T-cell (primary cell): ENCODE data around the gene ARPP21. TPM values are rescaled to one million over a fixed set of nuclear protein-coding genes. Genes with fewer than 3 reads are reported as not detected.
A peak's percentile ranks its signal among the peaks of the same experiment; 100 is the strongest.

ENCODE experiments used
- ATAC-seq, 4 experiments: fragments of 200-7000 bp in 3 of 4; fragments of 150-1000 bp in 1 of 4; cut with Tn5 transposase; replicated peaks in 1 of 4; 1 replicate in 3 of 4; 2 replicates in 1 of 4; pipeline ENCODE4 v1.10.0; 2021; ENCODE audit warnings: moderate library complexity in 3 of 4, mild to moderate bottlenecking in 2 of 4, moderate number of reproducible peaks in 1 of 4
- CTCF ChIA-PET, 2 donors: fragments of 300-600 bp; sonication (Branson Sonifier 250); formaldehyde crosslinking; loops; one replicate each; lab custom pipeline; 2022; ENCODE audit warnings: antibody characterized with exemption in 2 of 2; lab: Charles Lee
- POLR2A ChIA-PET, 2 donors: fragments of 300-600 bp; sonication (Branson Sonifier 250); formaldehyde crosslinking; loops; one replicate each; lab custom pipeline; 2022; ENCODE audit warnings: antibody characterized with exemption in 2 of 2; lab: Charles Lee
- DNase-seq, 35 experiments: peaks; one replicate each; pipeline versions ENCODE4 v3.0.0 to v3.0.0-alpha.2; 2013 to 2023
- H3K27ac ChIP-seq: one replicate; pipeline ENCODE4 v1.5.1; 2013; ENCODE audit warnings: low read length
- H3K27me3 ChIP-seq, 2 experiments: replicated peaks in 1 of 2; 1 replicate in 1 of 2; 2 replicates in 1 of 2; pipeline versions ENCODE4 v1.6.1 to v1.7.0; 2013; ENCODE audit warnings: low read length in 1 of 2, mixed read lengths in 1 of 2; ENCODE audit not compliant: control insufficient read depth in 2 of 2, insufficient read depth in 2 of 2; ENCODE audit errors: extremely low read depth in 1 of 2
- H3K36me3 ChIP-seq, 2 donors: 1 replicate in 1 of 2; 2 replicates in 1 of 2; pipeline versions ENCODE4 v1.6.1 to v1.7.0; 2013; ENCODE audit warnings: low read length in 1 of 2; ENCODE audit not compliant: control insufficient read depth in 2 of 2, insufficient read depth in 1 of 2; ENCODE audit errors: extremely low read depth in 1 of 2
- H3K4me1 ChIP-seq, 2 experiments: 1 replicate in 1 of 2; 2 replicates in 1 of 2; pipeline versions ENCODE4 v1.6.1 to v1.7.0; 2013; ENCODE audit warnings: low read length in 2 of 2, mixed read lengths in 1 of 2; ENCODE audit not compliant: insufficient read depth in 2 of 2, control insufficient read depth in 1 of 2; ENCODE audit errors: extremely low read depth in 1 of 2
- H3K4me3 ChIP-seq, 2 donors: 1 replicate in 1 of 2; 2 replicates in 1 of 2; pipeline versions ENCODE4 v1.5.1 to v1.7.0; 2013; ENCODE audit warnings: mild to moderate bottlenecking in 2 of 2, low read length in 1 of 2, moderate library complexity in 1 of 2; ENCODE audit not compliant: control insufficient read depth in 1 of 2; ENCODE audit errors: extremely low read depth in 1 of 2
- H3K9me3 ChIP-seq: 2 replicates; pipeline ENCODE4 v1.7.0; 2013
- H3K27ac Mint-ChIP-seq, 2 donors: one replicate each; pipeline ENCODE4 v1.8.0; 2020 to 2021; ENCODE audit warnings: mild to moderate bottlenecking in 2 of 2, mixed read lengths in 2 of 2
- H3K27me3 Mint-ChIP-seq, 2 donors: one replicate each; pipeline ENCODE4 v1.8.0; 2021 to 2022; ENCODE audit warnings: mixed read lengths in 2 of 2
- H3K36me3 Mint-ChIP-seq: one replicate; pipeline ENCODE4 v1.8.0; 2021; ENCODE audit warnings: mixed read lengths
- H3K4me1 Mint-ChIP-seq, 3 donors: one replicate each; pipeline ENCODE4 v1.8.0; 2020 to 2022; ENCODE audit warnings: mixed read lengths in 3 of 3, mild to moderate bottlenecking in 1 of 3
- H3K4me3 Mint-ChIP-seq, 3 donors: one replicate each; pipeline ENCODE4 v1.8.0; 2020 to 2022; ENCODE audit warnings: mild to moderate bottlenecking in 3 of 3, mixed read lengths in 3 of 3, moderate library complexity in 3 of 3
- H3K9me3 Mint-ChIP-seq, 3 donors: one replicate each; pipeline ENCODE4 v1.8.0; 2020 to 2022; ENCODE audit warnings: mixed read lengths in 3 of 3
- WGBS: methylation state at CpG from one replicate; pipeline ENCODE4 v1.1.5; 2013; ENCODE audit warnings: missing lambda C conversion rate; ENCODE audit not compliant: insufficient coverage; 5-methylcytosine and 5-hydroxymethylcytosine counted together
- total RNA-seq, 35 experiments: library from RNA in 6 of 35; stranded (reverse) in 6 of 35; fragments of 120-200 nt in 1 of 35; gene quantifications; one replicate each; pipeline versions ENCODE4 v1.2.1 to v1.2.4 and lab custom pipeline; 2013 to 2026

The ARPP21 gene
- total RNA-seq (not detected), total RNA-seq (lab: John Stamatoyannopoulos, UW) (0 to 0.43 (median 0) reads per million in 29 experiments)
- total RNA-seq (2013): 0.11 TPM

- Histone ChIP-seq H3K27me3 (peaks cover 0 to 16% of the 10 kb centered on the region in 2 experiments), H3K27ac (no peak within 1 kb of the TSS), H3K4me3 (peak within 1 kb of the TSS; percentile 24 to 95), H3K4me1 (peaks cover 8 to 12% of the 10 kb centered on the region in 2 experiments), H3K36me3 (no peaks in the 10 kb centered on the region), H3K9me3 (no peaks in the 10 kb centered on the region)
- Mint-ChIP-seq H3K27ac (no peak within 1 kb of the TSS), H3K9me3 (no peaks in the 10 kb centered on the region), H3K4me1 (peaks cover 4 to 20% (median 6%) of the 10 kb centered on the region in 3 donors), H3K27me3 (peaks cover 28 to 33% of the 10 kb centered on the region in 2 donors), H3K4me3 (peak within 1 kb of the TSS; percentile 43 to 80 (median 67)), H3K36me3 (no peaks in the 10 kb centered on the region)
- CTCF ChIA-PET: no interaction called here
- WGBS: 4% methylated on average over 70 of the region's 83 CpGs
- peak in 2 of 4 experiments; percentile 26 to 36 for ATAC-seq
- peak in 1 of 35 experiments; percentile 1 for DNase-seq
- POLR2A ChIA-PET: no interaction called here
Measured at GRCh38 chr3:35639254-35640186, at the start of gene ARPP21. Gene ARPP21, plus strand, starts transcription at chr3:35639525. Its CDS starts 42,227 bp downstream, at chr3:35681752.

GRCh38 chr3:35592589-35593295 is 46.6 kb upstream of the ARPP21 start:
- H3K27me3 ChIP-seq: no peaks in the 10 kb centered on the region
- Mint-ChIP-seq H3K36me3 (no peaks in the 10 kb centered on the region), H3K27ac (no peak overlapping the region), H3K4me3 (no peak overlapping the region), H3K9me3 (peaks cover 0 to 12% (median 10%) of the 10 kb centered on the region in 3 donors), H3K4me1 (no peaks in the 10 kb centered on the region), H3K27me3 (no peaks in the 10 kb centered on the region)
- ChIA-PET POLR2A (interaction anchor here in 1 of 2 donors (0.6 kb wide), 1 partner anchor 213 kb away, joined by 3 read pairs; no protein-coding TSS in a partner anchor), CTCF (no interaction called here)
- no peak for DNase-seq
- no peak for ATAC-seq
- no peaks in the 10 kb centered on the region for H3K36me3 ChIP-seq
- H3K9me3 ChIP-seq: no peaks in the 10 kb centered on the region
- no peak overlapping the region for H3K27ac ChIP-seq
- H3K4me1 ChIP-seq: no peaks in the 10 kb centered on the region
- 80% methylated on average over 1 of the region's 5 CpGs for WGBS
- no peak overlapping the region for H3K4me3 ChIP-seq

- CTCF ChIA-PET: no interaction called here
Measured at GRCh38 chr3:35594739-35595138, 44.6 kb upstream of the ARPP21 start.

GRCh38 chr3:35596335-35596995 is 42.9 kb upstream of the ARPP21 start:
- Mint-ChIP-seq H3K36me3 (no peaks in the 10 kb centered on the region), H3K4me1 (no peaks in the 10 kb centered on the region), H3K4me3 (no peak overlapping the region), H3K9me3 (peaks cover 0 to 20% (median 7%) of the 10 kb centered on the region in 3 donors), H3K27me3 (no peaks in the 10 kb centered on the region), H3K27ac (no peak overlapping the region)
- Histone ChIP-seq H3K36me3 (no peaks in the 10 kb centered on the region), H3K4me3 (no peak overlapping the region), H3K9me3 (no peaks in the 10 kb centered on the region), H3K27me3 (no peaks in the 10 kb centered on the region), H3K4me1 (no peaks in the 10 kb centered on the region), H3K27ac (no peak overlapping the region)
- no CpG with 5 or more reads among the region's 3 CpGs for WGBS
- POLR2A ChIA-PET: no interaction called here
- no peak for DNase-seq
- CTCF ChIA-PET: no interaction called here
- no peak for ATAC-seq

More at GRCh38 chr3:35594739-35595138, 44.6 kb upstream of the ARPP21 start:
- H3K27ac ChIP-seq: no peak overlapping the region
- POLR2A ChIA-PET: interaction anchor here in 1 of 2 donors (0.6 kb wide), 1 partner anchor 9 kb away, joined by 6 read pairs; no protein-coding TSS in a partner anchor
- no peaks in the 10 kb centered on the region for H3K4me1 Mint-ChIP-seq
- no peak overlapping the region for H3K4me3 Mint-ChIP-seq
- H3K4me3 ChIP-seq: no peak overlapping the region
- no peaks in the 10 kb centered on the region for H3K27me3 Mint-ChIP-seq
- H3K36me3 Mint-ChIP-seq: no peaks in the 10 kb centered on the region
- no peak for DNase-seq
- no peak overlapping the region for H3K27ac Mint-ChIP-seq
- H3K36me3 ChIP-seq: no peaks in the 10 kb centered on the region
- no peaks in the 10 kb centered on the region for H3K27me3 ChIP-seq
- peaks cover 0 to 20% (median 7%) of the 10 kb centered on the region in 3 donors for H3K9me3 Mint-ChIP-seq
- H3K9me3 ChIP-seq: no peaks in the 10 kb centered on the region
- H3K4me1 ChIP-seq: no peaks in the 10 kb centered on the region
- ATAC-seq: no peak

- no peak overlapping the region for H3K4me3 ChIP-seq
- H3K36me3 ChIP-seq: no peaks in the 10 kb centered on the region
- ChIA-PET CTCF (no interaction called here), POLR2A (no interaction called here)
- no peak overlapping the region for H3K4me3 Mint-ChIP-seq
- no peaks in the 10 kb centered on the region for H3K27me3 Mint-ChIP-seq
- WGBS: 85% methylated on average over 2 of the region's 3 CpGs
- H3K4me1 ChIP-seq: no peaks in the 10 kb centered on the region
- ATAC-seq (no peak), DNase-seq (no peak)
- peaks cover 0 to 23% (median 7%) of the 10 kb centered on the region in 3 donors for H3K9me3 Mint-ChIP-seq
- no peaks in the 10 kb centered on the region for H3K27me3 ChIP-seq
- no peaks in the 10 kb centered on the region for H3K4me1 Mint-ChIP-seq
- no peak overlapping the region for H3K27ac Mint-ChIP-seq
- H3K36me3 Mint-ChIP-seq: no peaks in the 10 kb centered on the region
- H3K27ac ChIP-seq: no peak overlapping the region
- no peaks in the 10 kb centered on the region for H3K9me3 ChIP-seq
Measured at GRCh38 chr3:35597490-35597889, 41.8 kb upstream of the ARPP21 start.

GRCh38 chr3:35598804-35599203 is 40.5 kb upstream of the ARPP21 start:
- ChIA-PET POLR2A (no interaction called here), CTCF (no interaction called here)
- Histone ChIP-seq H3K4me1 (no peaks in the 10 kb centered on the region), H3K36me3 (no peaks in the 10 kb centered on the region), H3K9me3 (no peaks in the 10 kb centered on the region), H3K27ac (no peak overlapping the region), H3K4me3 (no peak overlapping the region), H3K27me3 (no peaks in the 10 kb centered on the region)
- ATAC-seq: no peak
- no CpG with 5 or more reads among the region's 1 CpG for WGBS
- Mint-ChIP-seq H3K27me3 (no peaks in the 10 kb centered on the region), H3K4me3 (no peak overlapping the region), H3K4me1 (no peaks in the 10 kb centered on the region), H3K9me3 (peaks cover 0 to 24% (median 2%) of the 10 kb centered on the region in 3 donors), H3K36me3 (no peaks in the 10 kb centered on the region), H3K27ac (no peak overlapping the region)
- no peak for DNase-seq
